Tibial nerve (tissue), 4 donors: ENCODE measurements around the gene RNF181. TPM values are rescaled to one million over a fixed set of nuclear protein-coding genes. Genes with fewer than 3 reads are reported as not detected.

Experiments used
- DNase-seq, 2 donors: peaks; one replicate each; pipeline ENCODE4 v3.0.0-alpha.2; 2019; ENCODE audit warnings: low spot score in 2 of 2
- H3K27ac ChIP-seq, 4 donors: fragments of 200-600 bp; sonication (generic) in 3 of 4; one replicate each; pipeline ENCODE4 v1.5.1; 2017 to 2019; ENCODE audit warnings: mild to moderate bottlenecking in 1 of 4
- H3K27me3 ChIP-seq, 2 donors: fragments of 200-600 bp; sonication (generic) in 1 of 2; one replicate each; pipeline versions ENCODE4 v1.5.1 to v1.6.0; 2017 to 2019
- H3K36me3 ChIP-seq, 3 donors: fragments of 200-600 bp; sonication (generic); one replicate each; pipeline ENCODE4 v1.5.1; 2018 to 2019
- H3K4me1 ChIP-seq, 4 donors: fragments of 200-600 bp; sonication (generic) in 3 of 4; one replicate each; pipeline ENCODE4 v1.5.1; 2017 to 2019
- H3K4me3 ChIP-seq, 4 donors: fragments of 200-600 bp; sonication (generic) in 3 of 4; one replicate each; pipeline ENCODE4 v1.5.1; 2017 to 2019; ENCODE audit warnings: mild to moderate bottlenecking in 1 of 4, moderate library complexity in 1 of 4
- H3K9me3 ChIP-seq, 4 donors: fragments of 200-600 bp; sonication (generic) in 3 of 4; one replicate each; pipeline ENCODE4 v1.5.1; 2017 to 2019
- EP300 ChIP-seq, 2 donors: sonication (generic); formaldehyde crosslinking; IDR thresholded peaks; one replicate each; pipeline ENCODE4 v1.6.1; 2017; ENCODE audit warnings: antibody characterized with exemption in 2 of 2, mild to moderate bottlenecking in 1 of 2
- POLR2A ChIP-seq, 2 donors: fragments of 450-650 bp; IDR thresholded peaks; one replicate each; pipeline ENCODE4 v1.6.1; 2017; ENCODE audit warnings: antibody characterized with exemption in 2 of 2, mild to moderate bottlenecking in 2 of 2, moderate library complexity in 2 of 2
- WGBS, 2 donors: methylation state at CpG; one replicate each; pipeline ENCODE4 v1.1.5; 2018; 5-methylcytosine and 5-hydroxymethylcytosine counted together
- small RNA-seq: library from RNA; depleted of rRNA; stranded (forward); fragments of <200 nt; gene quantifications from one replicate; pipeline ENCODE3, GENCODE V24; 2016
- total RNA-seq, 4 donors: library from RNA; depleted of rRNA; stranded (reverse); fragments of >200 nt; gene quantifications; one replicate each; pipeline ENCODE4 v1.1.0, GENCODE V29; 2016
- TF ChIP-seq, protein P1 (sequence below), 5 experiments: fragments of 200-600 bp in 3 of 5; fragments of 450-650 bp in 2 of 5; sonication (generic) in 3 of 5; IDR thresholded peaks; one replicate each; pipeline ENCODE4 v1.5.1; 2016 to 2019; ENCODE audit warnings: antibody characterized with exemption in 5 of 5, mild to moderate bottlenecking in 3 of 5, moderate library complexity in 2 of 5

The RNF181 gene
- total RNA-seq, 4 donors from 2014 or later, result 117 to 212 (median 162) TPM

DNA sequence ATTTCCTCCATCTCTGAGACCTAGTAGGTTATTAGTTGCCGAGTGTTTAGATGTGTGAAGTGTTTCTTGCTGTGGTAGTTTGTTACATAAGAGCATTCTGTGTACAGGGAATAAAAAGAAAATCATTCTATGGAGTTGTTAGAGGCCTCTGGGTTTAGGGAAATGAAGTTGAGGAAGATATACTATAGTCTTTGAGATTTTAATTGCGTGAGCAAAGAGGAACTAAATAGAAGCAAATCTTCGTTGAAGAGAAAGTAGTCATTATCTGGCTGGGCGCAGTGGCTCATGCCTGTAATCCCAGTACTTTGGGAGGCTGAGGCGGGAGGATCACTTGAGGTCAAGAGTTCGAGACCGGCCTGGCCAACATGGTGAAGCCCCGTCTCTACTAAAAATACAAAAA, 39.5 kb downstream of the RNF181 start:
- TF ChIP-seq EP300 (IDR thresholded peaks at IDR 0.05) (no peak), POLR2A (IDR thresholded peaks at IDR 0.05) (no peak)
- TF ChIP-seq, protein P1, sequence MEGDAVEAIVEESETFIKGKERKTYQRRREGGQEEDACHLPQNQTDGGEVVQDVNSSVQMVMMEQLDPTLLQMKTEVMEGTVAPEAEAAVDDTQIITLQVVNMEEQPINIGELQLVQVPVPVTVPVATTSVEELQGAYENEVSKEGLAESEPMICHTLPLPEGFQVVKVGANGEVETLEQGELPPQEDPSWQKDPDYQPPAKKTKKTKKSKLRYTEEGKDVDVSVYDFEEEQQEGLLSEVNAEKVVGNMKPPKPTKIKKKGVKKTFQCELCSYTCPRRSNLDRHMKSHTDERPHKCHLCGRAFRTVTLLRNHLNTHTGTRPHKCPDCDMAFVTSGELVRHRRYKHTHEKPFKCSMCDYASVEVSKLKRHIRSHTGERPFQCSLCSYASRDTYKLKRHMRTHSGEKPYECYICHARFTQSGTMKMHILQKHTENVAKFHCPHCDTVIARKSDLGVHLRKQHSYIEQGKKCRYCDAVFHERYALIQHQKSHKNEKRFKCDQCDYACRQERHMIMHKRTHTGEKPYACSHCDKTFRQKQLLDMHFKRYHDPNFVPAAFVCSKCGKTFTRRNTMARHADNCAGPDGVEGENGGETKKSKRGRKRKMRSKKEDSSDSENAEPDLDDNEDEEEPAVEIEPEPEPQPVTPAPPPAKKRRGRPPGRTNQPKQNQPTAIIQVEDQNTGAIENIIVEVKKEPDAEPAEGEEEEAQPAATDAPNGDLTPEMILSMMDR (IDR thresholded peaks at IDR 0.05), result no peak
- Histone ChIP-seq H3K9me3 (no peaks in the 10 kb centered on the region), H3K4me1 (peaks cover 0 to 8% (median 0%) of the 10 kb centered on the region in 4 donors), H3K27ac (no peak overlapping the region), H3K36me3 (peaks cover 10 to 97% (median 30%) of the 10 kb centered on the region in 3 donors), H3K4me3 (no peak overlapping the region), H3K27me3 (no peaks in the 10 kb centered on the region)
- DNase-seq, result no peak
- 81 to 83% methylated on average over 8 of the region's 8 CpGs for WGBS, 2 donors

DNA sequence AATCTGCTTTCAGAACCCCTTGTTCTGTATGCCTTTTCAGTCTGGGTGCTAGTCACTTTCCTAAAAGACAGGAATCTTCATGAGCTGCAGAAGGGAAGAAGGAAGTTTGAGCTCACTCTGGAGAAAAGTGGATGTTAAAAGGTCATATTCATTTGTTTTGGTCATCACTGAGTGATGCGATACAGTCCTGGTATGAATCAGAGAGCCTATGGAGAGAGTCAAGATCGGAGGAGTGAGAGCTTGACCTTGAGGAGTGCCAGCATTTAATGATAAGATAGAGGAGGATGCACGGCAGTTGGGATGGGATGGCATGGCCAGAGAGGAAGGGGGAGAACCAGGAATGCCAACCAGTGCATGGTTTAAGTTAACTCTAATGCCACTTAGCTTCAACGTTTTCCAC, 40.1 kb downstream of the RNF181 start:
- peaks cover 0 to 8% (median 0%) of the 10 kb centered on the region in 4 donors for H3K4me1 ChIP-seq
- 44 to 47% methylated on average over 4 of the region's 4 CpGs for WGBS, 2 donors
- no peak for DNase-seq
- TF ChIP-seq, protein P1 (IDR thresholded peaks at IDR 0.05), result no peak
- TF ChIP-seq POLR2A (IDR thresholded peaks at IDR 0.05), result no peak
- TF ChIP-seq EP300 (IDR thresholded peaks at IDR 0.05), result no peak
- no peak overlapping the region for H3K4me3 ChIP-seq
- H3K9me3 ChIP-seq, result no peaks in the 10 kb centered on the region
- peaks cover 10 to 99% (median 34%) of the 10 kb centered on the region in 3 donors for H3K36me3 ChIP-seq
- H3K27ac ChIP-seq, result no peak overlapping the region
- no peaks in the 10 kb centered on the region for H3K27me3 ChIP-seq

DNA sequence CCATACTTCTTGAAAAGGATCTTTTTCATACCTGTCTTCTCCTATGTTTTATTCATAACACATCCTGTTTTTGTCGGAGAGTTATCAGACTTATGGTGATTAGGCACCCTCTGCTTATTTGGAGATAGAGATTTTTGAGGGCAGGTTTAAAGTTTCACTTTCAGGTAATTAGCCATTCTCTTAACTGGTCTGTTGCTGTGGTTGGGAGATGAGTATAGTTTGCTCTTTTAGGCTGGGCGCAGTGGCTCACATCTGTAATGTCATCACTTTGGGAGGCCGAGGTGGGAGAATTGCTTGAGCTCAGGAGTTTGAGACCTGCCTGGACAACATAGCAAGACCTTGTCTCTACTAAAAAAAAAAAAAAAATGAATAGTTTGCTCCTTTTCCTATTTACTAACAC, 47.2 kb downstream of the RNF181 start:
- no peaks in the 10 kb centered on the region for H3K9me3 ChIP-seq
- H3K36me3 ChIP-seq, result peaks cover 10 to 100% (median 54%) of the 10 kb centered on the region in 3 donors
- H3K27ac ChIP-seq, result no peak overlapping the region
- peaks cover 0 to 3% (median 0%) of the 10 kb centered on the region in 4 donors for H3K4me1 ChIP-seq
- TF ChIP-seq EP300 (IDR thresholded peaks at IDR 0.05) (no peak), POLR2A (IDR thresholded peaks at IDR 0.05) (no peak)
- TF ChIP-seq, protein P1 (IDR thresholded peaks at IDR 0.05), result no peak
- DNase-seq, result no peak
- 84 to 98% methylated on average over 3 of the region's 3 CpGs for WGBS, 2 donors
- H3K4me3 ChIP-seq, result no peak overlapping the region
- H3K27me3 ChIP-seq, result no peaks in the 10 kb centered on the region

DNA sequence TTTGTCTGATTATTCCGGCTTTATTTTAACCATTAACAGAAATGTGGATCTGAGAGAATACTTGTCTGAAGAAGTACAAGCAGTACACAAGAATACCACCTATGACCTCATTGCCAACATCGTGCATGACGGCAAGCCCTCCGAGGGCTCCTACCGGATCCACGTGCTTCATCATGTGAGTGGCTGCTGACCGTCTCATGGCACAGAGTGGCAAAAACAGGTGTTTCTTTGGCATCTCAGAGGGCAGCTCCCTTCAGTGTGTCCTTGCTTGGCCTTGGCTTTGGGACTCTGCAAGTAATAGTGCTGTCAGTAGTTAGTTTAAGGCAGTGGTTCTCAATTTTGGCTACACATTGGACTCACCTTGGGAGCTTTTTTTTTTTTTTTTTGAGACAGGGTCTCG, 49.4 kb downstream of the RNF181 start:
- WGBS, 2 donors, result 93 to 95% methylated on average over 8 of the region's 8 CpGs
- no peak overlapping the region for H3K4me3 ChIP-seq
- H3K36me3 ChIP-seq, result peaks cover 5 to 100% (median 49%) of the 10 kb centered on the region in 3 donors
- H3K27me3 ChIP-seq, result no peaks in the 10 kb centered on the region
- H3K4me1 ChIP-seq, result no peaks in the 10 kb centered on the region
- H3K9me3 ChIP-seq, result no peaks in the 10 kb centered on the region
- TF ChIP-seq EP300 (IDR thresholded peaks at IDR 0.05) (no peak), POLR2A (IDR thresholded peaks at IDR 0.05) (no peak)
- TF ChIP-seq, protein P1 (IDR thresholded peaks at IDR 0.05), result no peak
- DNase-seq, result no peak
- no peak overlapping the region for H3K27ac ChIP-seq

DNA sequence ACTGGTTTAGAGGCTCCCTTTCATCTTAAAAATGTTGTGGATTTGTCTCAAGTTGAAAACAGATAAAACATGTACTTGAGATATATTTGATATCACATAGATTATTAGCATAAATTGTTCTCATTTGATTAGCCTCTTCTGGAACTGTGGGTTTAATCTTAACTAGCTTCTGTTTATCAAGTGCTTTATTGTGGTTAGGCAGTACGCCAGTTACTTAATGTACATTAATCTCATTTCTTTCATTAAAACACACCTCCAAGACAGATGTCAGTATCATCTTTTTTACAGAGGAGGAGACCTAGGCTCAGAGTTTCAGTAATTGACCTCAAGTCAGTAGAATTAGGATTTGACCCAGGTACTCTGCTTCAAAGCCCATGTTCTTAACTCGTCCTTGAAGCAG, 50.6 kb downstream of the RNF181 start:
- H3K36me3 ChIP-seq, result peaks cover 4 to 100% (median 44%) of the 10 kb centered on the region in 3 donors
- no peak overlapping the region for H3K4me3 ChIP-seq
- H3K4me1 ChIP-seq, result no peaks in the 10 kb centered on the region
- H3K9me3 ChIP-seq, result no peaks in the 10 kb centered on the region
- TF ChIP-seq EP300 (IDR thresholded peaks at IDR 0.05), result no peak
- TF ChIP-seq POLR2A (IDR thresholded peaks at IDR 0.05), result no peak
- TF ChIP-seq, protein P1 (IDR thresholded peaks at IDR 0.05), result no peak
- no peaks in the 10 kb centered on the region for H3K27me3 ChIP-seq
- WGBS, 2 donors, result 94 to 96% methylated on average over 2 of the region's 2 CpGs
- DNase-seq, result no peak
- no peak overlapping the region for H3K27ac ChIP-seq

Small RNA genes lying within 50 kb of the gene (small RNA-seq; reads per million reads assigned to genes)
- not detected for gene RN7SL126P

Other genes with a start within 250 kb of the RNF181 start
- gene RETSAT, start 241.2 kb upstream of the RNF181 start, total RNA-seq, result 100 to 1,000 TPM in 2 of 4 donors, 10 to 100 TPM in 2; 74.7 to 113 (median 97.5) TPM
- gene ELMOD3, start 241.0 kb upstream of the RNF181 start, total RNA-seq, result 10 to 100 TPM; 21.2 to 39.0 (median 35.4) TPM
- gene CAPG, start 185.4 kb upstream of the RNF181 start, total RNA-seq, result 10 to 100 TPM; 58.8 to 67.8 (median 67.7) TPM
- gene SH2D6, start 177.0 kb upstream of the RNF181 start, total RNA-seq, result 1 to 10 TPM in 1 of 4 donors, not detected in 3; 1.1 TPM
- 100 to 1,000 TPM; 139 to 164 (median 145) TPM for gene MAT2A, start 56.6 kb upstream of the RNF181 start, total RNA-seq
- gene GGCX, start 34.3 kb upstream of the RNF181 start, total RNA-seq, result 10 to 100 TPM; 24.7 to 34.3 (median 27.1) TPM
- 10 to 100 TPM in 2 of 4 donors, 1 to 10 TPM in 2; 4.3 to 24.0 (median 11.8) TPM for gene VAMP8, start 18.2 kb upstream of the RNF181 start, total RNA-seq
- gene VAMP5, start 11.3 kb upstream of the RNF181 start, total RNA-seq, result 10 to 100 TPM; 39.6 to 91.6 (median 55.6) TPM
- gene TMEM150A, start 7.0 kb downstream of the RNF181 start, total RNA-seq, result 10 to 100 TPM; 12.9 to 29.4 (median 16.6) TPM
- 10 to 100 TPM; 15.7 to 21.9 (median 19.7) TPM for gene C2orf68, start 16.3 kb downstream of the RNF181 start, total RNA-seq
- gene USP39, start 20.4 kb downstream of the RNF181 start, total RNA-seq, result 100 to 1,000 TPM in 2 of 4 donors, 10 to 100 TPM in 2; 90.0 to 173 (median 130) TPM
- not detected for gene SFTPB, start 72.5 kb downstream of the RNF181 start, total RNA-seq
- 1 to 10 TPM in 1 of 4 donors, under 1 TPM in 2, not detected in 1; 0.63 to 4.2 (median 0.98) TPM for gene GNLY, start 98.6 kb downstream of the RNF181 start, total RNA-seq
- gene ATOH8, start 158.2 kb downstream of the RNF181 start, total RNA-seq, result 100 to 1,000 TPM in 3 of 4 donors, 10 to 100 TPM in 1; 98.0 to 170 (median 119) TPM